ENCODE results near the gene EPHX1.
"Not testable (repeated sequence)": the region's sequence is repeated elsewhere in the genome, so short reads cannot be mapped to it uniquely, and the experiment has no call there.

Gene EPHX1

DNA sequence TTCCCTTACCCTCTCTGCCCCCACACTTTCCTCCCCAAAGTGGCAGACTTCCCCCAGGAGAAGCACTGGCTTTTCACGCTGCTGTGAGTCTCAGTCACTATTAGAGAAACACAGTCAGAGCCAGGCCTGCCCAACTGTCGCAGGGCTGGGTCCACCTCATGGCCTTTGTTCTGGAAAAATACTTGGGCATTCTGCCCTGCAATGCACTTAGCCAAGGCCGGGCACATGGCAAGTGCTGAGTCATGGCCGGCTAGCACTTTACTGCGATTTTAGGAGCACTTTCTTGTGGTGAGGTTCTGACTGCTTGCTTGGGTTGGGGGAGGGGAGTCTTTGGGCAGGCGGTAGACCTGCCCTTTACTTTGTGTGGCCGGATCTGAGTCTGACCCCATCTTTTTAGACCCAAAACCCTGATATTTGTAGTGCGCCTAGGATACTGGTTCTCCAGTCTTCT, 7.7 kb downstream of the EPHX1 start:
- peak; percentile 50 for DNase-seq

DNA sequence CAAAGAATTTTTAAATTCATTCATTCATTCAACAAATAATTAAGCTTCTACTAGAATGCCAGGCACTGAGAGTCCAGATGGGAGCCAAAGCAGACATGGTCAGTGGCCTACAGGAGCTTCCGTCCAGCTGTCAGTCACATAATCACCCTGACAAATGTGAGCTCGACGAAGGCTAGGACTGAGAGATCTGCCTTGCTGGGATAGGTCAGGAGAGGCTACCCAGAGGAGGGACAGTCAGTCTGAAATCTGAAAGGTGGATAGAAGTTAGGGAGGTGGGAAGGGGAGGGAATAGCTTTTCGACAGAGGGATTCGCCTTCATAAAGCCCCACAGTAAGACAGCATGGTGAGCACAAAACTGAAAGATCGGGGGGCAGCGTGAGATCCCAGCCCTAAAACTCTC, 8.3 kb downstream of the EPHX1 start:
- DNase-seq, result no peak

DNA sequence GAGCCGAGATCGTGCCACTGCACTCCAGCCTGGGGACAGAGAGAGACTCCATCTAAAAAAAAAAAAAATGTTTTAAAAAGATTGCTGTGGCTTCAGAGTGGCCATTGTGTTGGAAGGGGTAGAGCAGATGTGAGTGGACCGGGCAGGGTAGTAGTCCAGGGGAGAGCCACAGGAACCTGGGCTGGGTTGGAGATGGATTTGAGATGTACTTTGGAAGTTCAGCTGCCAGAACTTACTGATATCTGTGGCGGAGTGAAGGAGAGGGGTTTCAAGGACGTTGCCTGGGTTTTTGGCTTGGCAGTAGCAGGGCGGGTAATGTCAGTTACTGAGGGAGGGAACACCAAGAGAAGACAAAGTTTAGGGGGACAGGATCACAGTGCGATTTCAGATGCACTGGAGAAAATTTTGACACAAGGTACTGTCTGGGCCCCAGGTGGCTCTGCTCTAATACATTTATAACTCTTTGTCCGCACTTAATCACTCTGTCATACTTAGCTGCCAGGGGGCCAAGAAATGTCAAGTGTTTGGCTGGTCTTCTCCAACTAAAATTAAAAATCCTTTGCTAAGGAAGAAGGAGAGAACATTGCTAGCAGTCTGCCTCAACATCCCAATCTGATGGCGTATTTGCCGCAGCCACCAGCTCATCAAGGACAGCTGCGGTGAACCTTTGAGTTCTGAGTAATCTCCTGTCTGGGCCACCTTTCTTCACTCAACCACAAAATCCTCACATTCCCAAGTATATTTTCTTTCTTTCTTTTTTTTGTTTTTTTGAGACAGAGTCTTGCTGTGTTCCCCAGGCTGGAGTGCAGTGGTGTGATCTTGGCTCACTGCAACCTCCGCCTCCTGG, 9.6 kb downstream of the EPHX1 start:
- no peak for DNase-seq

DNA sequence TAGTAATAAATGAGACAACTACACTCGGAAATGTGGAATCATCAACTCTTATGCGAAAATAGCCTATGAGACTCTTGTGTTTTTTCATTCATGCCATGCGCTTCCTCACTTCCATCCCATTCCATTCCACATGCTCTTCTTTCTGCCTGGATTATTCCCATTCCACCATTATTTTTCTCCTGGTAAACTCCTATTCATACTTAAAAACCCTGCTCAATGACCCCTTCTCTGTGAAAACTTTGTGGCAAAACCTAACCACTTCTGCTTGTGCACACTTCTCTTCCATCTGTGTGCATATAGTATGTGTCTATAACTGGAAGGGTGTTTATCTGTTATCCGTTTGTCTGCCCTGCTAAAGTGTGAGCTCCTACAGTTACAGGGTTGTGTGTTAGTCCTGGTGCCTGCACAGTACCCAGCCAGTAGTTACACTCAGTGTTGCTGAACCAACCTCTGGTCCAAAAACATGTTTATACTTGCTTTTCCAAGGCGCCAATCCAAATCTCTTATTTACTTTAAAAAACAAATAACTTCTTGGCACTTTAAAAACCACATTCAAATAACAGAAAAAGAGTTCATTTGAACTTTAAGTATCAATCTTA, 10.7 kb downstream of the EPHX1 start:
- DNase-seq, result no peak

DNA sequence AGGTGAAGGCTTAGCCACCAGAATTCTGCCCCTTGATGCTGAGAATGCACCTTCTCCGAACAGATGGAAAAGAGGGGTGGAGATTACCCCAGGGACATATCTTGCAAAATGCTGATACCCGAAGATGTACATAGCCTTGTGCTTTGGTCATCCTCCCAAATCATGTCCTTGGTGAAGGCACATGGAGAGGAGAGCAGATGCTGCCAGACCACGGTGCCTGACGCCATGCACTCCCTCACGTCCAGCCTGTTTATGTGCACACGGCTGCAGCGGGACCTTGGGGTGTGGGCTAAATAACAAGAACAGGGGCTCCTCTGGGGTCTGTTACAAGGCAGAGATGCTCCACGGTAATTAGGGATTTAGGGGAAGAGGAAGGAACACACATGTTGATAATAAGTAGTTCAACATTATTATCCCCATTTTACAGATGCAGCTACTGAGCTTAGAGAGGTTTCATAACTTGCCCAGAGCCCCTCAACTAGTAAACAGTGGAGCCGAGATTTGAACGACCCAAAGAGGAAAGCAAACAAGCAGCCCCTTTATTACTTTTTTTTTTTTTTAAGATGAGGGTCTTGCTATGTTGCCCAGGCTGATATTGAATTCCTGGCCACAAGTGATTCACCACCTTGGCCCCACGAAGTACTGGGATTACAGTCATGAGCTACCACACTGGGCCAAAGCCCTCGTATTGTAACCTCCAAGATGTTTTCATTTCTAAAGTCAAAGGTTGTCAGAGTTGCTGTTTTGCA, 12.9 kb downstream of the EPHX1 start:
- no peak for DNase-seq

DNA sequence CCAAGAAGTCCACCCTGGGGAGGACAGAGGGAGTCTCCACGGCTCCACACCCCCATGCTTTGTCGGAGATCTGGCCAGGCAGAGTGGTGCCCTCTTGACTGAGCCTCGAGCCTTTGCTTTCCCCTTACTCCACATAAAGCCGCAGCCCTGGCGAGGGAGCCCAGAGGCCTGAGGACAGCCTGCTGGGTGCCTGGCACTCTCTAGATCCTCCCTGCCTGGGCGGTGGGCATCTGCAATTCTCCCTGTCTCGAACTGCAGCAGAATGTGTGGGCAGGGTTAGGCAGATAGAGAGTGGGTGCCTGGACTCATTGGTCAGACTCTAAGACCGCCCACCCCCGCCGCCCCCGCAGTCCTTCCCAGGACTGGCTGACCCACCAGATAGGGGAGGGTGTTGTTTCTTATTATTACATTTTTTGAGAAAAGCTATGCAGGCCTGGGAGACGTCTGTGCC, 13.9 kb downstream of the EPHX1 start:
- no peak for DNase-seq

DNA sequence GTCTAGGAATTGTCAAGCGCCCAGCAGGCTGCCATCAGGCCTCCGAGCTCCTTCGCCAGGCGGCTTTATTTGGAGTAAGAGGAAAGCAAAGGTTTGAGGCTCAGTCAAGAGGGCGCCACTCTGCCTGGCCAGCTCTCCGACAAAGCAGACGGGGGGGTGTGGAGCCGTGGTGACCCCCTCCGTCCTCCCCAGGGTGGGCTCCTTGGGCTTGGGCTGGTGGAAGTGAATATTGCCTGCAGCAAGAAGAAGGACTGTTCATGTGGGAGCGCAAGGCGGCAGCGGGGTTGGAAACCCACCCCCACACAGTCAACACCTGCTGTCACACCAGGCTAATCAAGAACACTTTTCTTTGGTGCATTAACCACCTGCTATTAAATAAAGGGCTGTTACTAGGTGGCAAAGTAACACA, 14.6 kb downstream of the EPHX1 start:
- DNase-seq, result peak; percentile 80

DNA sequence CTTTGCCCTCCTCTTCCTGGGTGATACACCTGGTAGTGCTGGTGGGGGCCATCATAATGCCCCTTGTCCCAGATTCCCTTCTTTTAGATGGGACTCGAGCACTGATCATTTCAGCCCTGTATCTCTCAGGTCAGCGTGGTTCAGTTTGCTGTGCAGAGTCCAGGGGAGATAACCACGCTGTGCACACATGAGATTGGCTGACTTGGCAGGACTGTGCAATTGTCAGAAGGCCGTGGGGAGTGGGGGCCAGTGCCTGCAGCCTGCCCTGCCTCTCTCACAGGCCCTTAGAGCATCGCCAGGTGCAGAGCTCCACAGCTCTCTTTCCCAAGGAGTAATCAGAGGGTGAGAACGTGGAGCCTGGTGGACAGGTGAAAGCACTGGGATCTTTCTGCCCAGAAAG, 15.2 kb downstream of the EPHX1 start:
- DNase-seq, result peak; percentile 39

DNA sequence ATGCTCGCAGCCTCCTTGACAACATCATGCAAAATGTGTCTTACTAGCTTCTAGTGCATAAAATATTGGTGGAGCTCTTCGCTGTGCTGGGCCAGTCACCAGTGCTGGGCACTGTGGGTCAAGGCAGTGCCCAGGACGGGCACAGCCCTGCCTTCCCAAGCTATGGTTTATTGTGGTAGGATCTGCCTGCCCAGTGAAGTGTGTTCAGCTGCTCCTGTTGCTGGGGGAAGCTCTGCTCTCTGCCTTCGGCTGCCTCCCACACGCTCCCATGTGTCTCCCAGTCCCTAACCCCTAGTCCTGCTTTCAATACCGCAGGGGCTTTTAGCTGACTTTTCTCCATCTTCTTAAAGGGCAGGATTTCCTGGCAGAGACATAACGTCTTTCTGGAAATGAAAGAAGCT, 15.7 kb downstream of the EPHX1 start:
- no peak for DNase-seq

DNA sequence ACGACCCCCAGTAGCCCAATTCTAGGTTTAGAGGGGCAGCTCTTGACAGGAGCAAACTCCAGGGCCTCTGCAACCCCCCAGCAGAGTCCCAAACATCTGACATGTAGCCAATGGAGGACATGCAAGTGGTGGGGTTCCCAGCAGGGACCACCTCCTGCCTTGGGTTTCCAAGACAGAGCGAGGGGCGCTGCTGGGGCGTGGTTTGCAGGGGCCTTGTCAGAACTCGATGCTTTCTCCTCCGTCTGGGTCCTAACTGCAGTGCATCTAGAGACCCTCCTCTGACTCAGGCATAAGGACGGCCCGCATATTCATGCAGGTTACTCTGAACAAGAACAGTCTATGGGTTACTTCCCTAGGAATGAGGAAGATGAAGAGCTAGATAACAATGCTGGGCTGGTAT, 17.2 kb downstream of the EPHX1 start:
- no peak for DNase-seq

DNA sequence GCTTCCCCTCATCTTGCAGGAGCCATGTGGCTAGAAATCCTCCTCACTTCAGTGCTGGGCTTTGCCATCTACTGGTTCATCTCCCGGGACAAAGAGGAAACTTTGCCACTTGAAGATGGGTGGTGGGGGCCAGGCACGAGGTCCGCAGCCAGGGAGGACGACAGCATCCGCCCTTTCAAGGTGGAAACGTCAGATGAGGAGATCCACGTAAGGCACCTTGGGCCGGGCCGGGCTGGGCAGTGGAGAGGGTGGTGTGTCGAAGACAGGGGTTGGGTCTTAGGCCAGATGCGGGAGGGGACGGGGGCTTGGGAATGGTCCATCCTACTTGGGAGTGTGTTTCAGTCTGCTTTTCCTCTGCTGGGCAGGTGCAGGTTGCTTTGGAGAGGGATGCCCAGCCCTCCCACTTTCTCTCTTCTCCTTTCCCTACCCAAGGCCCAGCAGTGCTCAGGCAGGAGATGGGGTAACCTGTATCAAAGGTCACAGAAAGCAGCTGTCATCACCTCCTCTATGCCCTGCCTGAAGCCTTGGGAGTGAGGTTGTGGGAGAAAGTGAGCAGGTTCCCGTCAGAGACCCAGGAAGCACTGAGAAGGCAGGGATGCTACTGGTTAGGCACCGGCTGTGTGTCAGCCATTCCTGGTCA, 18.9 kb downstream of the EPHX1 start:
- no peak for DNase-seq

DNA sequence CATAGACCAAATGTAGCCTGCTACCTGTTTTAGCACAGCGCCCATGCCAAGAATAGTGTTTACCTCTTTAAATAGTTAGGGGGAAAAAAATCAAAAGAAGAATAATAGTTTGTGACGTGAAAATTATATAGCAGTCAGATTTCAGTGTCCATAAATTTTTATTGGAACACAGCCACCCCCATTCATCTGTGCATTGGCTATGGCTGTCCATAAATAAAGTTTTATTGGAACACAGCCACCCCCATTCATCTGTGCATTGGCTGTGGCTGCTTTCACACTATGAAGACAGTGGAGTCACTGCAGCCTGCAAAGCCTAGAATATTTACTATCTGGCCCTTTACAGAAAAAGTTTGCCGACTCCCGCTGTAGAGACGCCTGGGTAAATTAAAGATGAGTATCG, 20.9 kb downstream of the EPHX1 start:
- no peak for DNase-seq

DNA sequence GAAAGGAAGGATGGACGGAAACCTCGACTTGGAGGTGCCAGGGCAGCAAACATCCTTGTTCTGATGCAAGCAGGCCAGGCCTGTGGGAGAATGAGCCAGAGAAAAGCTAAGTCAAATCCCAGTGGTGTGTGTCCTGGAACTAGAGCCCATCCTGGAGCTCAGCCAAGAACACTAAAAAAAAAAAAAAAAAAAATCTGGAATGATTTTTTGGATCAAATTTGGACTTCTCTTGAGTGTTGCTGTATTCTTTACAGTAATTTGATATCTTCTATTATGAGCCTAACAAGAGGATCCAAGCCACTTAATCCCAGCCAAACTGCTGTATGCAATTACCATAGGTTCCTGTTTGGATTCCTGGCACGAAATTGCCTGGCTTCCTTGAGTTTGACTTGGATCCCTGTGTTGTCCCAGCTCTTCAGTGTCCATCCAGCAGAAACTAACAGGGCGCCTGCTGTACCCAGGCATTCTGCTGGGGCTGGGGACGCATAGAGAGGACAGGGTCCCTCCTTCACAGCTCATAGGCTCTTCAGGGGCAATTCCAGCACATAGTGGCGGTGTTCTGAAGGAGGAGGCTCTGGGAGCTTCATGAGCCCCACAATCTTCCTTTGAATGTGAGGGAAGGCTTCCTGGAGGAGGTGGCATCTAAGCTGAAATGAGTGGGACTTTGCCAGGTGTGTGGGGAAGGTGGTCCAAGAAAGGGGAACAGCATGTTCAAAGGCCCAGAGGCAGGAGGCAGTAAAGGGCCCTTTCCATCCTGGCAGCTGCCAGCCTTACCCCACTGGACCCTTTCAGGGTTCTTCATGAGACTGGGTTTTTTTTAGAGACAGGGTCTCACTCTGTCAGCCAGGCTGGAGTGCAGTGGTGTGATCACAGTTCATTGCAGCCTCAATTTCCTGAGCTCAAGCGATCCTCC, 24.7 kb downstream of the EPHX1 start:
- DNase-seq, result no peak

DNA sequence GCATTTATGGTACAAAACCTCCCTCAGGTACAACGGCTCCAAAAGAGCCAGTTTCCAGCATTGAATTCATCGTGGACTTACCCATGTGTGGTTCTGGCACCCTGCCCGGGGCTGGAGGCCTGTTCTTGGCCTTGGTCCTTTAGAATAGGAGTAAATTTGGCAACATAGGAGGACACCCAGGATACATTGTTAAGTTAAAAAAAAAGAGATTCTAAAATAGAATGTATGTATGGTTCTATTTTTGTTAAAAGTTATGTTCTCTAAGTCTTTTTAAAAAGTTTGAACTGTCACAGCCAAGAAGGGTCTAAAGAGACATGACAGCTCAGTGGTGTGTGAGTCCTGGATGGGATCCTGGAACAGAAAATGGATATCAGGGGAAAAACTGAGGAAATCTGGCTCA, 25.9 kb downstream of the EPHX1 start:
- no peak for DNase-seq

DNA sequence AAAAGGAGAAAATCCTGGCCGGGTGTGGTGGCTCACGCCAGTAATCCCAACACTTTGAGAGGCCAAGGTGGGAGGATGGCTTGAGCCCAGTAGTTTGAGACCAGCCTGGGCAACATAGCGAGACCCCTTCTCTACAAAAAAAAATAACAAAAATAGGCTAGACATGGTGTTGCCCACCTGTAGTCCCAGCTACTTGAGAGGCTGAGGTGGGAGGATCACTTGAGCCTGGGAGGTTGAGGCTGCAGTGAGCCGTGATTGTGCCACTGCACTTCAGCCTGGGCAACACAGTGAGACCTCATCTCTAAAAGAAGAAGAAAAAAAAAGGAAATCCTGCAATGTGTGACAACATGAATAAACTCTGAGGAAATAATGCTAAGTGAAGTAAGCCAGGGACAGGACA, 26.4 kb downstream of the EPHX1 start:
- DNase-seq, result not testable (repeated sequence)

DNA sequence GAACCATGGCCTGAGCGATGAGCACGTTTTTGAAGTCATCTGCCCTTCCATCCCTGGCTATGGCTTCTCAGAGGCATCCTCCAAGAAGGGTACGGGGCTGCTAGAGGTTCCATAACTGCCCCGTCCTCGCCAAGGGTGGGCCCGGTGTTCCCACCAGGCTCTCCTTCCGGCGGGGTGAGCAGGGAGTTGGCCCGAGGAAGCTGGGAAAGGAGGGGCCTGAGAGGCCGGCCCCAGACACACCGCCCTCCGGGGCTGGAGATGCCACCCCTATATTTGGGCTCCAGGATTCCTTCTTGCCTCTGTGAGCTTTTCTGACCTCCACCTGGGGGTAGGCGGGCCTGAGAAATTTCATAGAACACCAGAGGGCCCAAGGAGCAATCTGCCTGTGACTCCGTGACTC, 28.9 kb downstream of the EPHX1 start:
- DNase-seq, result no peak

DNA sequence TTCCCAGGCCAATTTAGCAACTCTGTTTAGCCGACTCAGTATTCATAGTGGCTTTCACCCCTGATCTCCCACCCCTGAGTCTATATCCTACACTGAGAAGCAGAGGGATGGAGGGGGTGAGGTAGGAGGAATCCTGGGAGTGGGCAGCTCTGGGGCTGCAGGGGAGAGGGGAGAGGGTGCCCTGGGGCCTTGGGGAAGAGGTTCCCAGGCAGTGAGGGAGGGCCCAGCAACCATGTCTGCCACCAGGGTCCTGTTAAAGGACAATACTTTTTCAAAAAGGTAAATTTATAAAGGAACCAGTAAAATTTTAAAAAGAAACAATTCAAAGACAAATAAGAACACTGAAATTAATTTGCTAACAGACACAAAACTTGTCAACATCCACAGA, 30.3 kb downstream of the EPHX1 start:
- no peak for DNase-seq

DNA sequence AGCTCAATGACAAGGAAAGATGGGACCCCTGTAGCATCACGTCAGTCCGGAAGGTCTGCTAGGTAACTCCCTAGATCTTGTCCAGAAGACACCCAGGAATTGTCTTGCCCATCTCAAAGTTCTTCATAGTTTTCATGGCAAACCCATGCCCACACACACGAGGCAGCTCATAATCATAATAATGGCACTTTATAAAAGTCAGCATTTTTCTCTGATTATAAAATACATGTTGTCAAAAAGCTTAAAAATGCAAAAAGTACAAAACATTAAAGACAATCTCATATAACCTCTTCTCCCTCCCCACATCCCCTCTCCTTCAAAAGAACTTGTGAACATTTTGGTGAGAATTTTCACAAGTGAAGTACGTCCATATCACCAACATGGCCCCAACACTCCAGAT, 30.8 kb downstream of the EPHX1 start:
- DNase-seq, result no peak

DNA sequence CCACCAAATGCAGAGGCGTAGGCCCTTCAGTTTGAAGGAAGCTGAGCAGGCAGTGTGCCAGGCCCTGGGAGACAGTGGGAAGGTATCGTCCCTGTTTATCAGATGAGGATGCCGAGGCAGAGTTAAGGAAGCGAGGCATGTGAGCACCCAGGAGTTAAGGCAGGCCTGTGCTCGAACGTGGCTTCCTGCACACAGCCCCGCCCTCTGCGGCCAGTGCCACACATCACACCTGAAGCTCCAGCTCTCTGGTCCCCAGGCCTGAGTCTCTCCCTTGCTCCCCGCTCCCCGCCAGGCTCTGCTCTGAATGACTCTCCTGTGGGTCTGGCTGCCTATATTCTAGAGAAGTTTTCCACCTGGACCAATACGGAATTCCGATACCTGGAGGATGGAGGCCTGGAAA, 32.1 kb downstream of the EPHX1 start:
- DNase-seq, result no peak

DNA sequence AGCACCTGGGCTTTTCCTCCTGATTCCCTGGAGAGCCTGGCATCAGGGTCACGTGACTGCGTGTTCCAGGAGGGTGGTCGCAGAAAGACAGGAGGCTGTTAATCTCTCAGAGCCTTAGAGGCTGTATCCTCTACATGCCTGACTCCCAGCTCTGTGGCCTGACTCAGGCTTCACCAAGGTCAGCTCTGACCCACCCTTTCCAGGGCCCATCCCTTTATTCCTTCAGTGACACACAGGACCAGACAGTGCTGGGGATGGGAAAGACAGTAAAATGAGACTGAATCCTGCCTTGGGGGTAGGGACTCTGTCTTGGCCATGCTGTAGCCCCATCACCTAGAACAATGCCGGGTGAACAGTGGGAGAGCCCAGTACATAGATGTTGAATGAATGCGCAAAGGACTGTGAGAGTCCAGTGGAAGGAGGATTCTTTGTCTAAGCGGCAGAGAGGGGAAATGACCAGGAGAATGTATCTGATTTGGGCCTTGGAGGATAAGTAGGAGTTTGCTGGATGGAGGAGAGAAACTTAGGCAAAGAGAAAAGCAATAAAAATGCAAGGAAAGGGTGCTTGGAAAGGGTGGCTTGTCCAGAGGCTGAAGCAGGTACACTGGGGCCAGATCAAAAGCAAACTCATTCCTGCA, 33.0 kb downstream of the EPHX1 start:
- DNase-seq, result no peak

DNA sequence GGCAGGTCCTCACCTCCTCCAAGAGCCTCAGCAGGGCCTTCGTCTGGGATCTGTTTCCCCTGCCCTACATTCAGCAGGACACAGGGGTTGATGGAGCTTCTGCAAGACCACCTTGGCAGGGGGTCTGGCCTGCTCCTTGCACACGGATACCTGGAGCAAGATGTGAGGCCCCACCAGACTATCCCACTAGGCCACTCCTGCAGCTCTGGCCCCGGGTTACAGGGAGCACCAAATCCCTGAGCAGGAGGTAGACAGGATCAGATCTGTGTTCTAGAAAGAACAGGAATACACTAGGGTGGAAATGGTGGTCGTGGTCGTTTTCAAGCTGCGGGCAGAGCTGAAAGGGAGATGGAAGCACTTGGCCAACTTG, 33.5 kb downstream of the EPHX1 start:
- no peak for DNase-seq

Data from DMS153 (cell line).